Measurements from ENCODE around the gene RASSF10.

DNA sequence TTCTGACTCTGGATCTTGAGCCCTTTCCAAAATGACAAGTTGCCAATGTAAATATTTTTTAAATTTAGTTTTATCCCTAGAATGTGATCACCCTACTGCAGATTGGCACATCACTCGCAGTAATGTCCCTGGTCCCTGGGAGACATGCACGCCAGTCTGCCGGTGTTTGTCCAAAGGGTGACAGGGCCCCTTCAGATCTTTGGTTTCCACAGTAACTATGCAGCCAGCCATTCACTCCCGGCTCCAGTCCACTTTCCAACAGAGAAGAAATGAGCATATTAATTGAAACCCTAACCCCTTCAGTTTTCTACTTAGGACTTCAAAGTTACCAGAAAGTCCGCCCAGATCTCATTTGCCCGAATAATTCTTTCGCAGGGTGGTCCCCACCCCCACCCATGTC is 25.8 kb upstream of the RASSF10 start:
- TF ChIP-seq POLR2AphosphoS5 (IDR thresholded peaks at IDR 0.05; ENCODE audit: low read depth) (no peak), GABPA (IDR thresholded peaks at IDR 0.05; ENCODE audit: low read depth) (no peak)
- TF ChIP-seq, protein P1, sequence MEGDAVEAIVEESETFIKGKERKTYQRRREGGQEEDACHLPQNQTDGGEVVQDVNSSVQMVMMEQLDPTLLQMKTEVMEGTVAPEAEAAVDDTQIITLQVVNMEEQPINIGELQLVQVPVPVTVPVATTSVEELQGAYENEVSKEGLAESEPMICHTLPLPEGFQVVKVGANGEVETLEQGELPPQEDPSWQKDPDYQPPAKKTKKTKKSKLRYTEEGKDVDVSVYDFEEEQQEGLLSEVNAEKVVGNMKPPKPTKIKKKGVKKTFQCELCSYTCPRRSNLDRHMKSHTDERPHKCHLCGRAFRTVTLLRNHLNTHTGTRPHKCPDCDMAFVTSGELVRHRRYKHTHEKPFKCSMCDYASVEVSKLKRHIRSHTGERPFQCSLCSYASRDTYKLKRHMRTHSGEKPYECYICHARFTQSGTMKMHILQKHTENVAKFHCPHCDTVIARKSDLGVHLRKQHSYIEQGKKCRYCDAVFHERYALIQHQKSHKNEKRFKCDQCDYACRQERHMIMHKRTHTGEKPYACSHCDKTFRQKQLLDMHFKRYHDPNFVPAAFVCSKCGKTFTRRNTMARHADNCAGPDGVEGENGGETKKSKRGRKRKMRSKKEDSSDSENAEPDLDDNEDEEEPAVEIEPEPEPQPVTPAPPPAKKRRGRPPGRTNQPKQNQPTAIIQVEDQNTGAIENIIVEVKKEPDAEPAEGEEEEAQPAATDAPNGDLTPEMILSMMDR (IDR thresholded peaks at IDR 0.05; ENCODE audit: insufficient read depth, low read length), result no peak
